Bronchial epithelial cell (primary cell): Measurements from ENCODE around the gene TRUB2. TPM values are rescaled to one million over a fixed set of nuclear protein-coding genes. Genes with fewer than 3 reads are reported as not detected.

Experiments
- DNase-seq: peaks from one replicate; pipeline ENCODE4 v3.0.0-alpha.2; 2010; ENCODE audit warnings: low read depth
- FAIRE-seq: peaks from 2 replicates; lab custom pipeline; 2011; peaks lifted over from hg19 to GRCh38; lab: Jason Lieb, UNC
- H3K27me3 ChIP-seq: 2 replicates; pipeline ENCODE4 v1.5.1; 2011; ENCODE audit warnings: low read length; ENCODE audit not compliant: control insufficient read depth, insufficient read depth
- H3K36me3 ChIP-seq: 2 replicates; pipeline ENCODE4 v1.5.1; 2011; ENCODE audit warnings: low read length; ENCODE audit not compliant: control insufficient read depth, insufficient read depth
- H3K4me3 ChIP-seq: 2 replicates; pipeline ENCODE4 v1.5.1; 2011; ENCODE audit warnings: mild to moderate bottlenecking, low read depth, low read length, control low read depth
- total RNA-seq: library from RNA; depleted of rRNA; stranded (reverse); fragments of >200 nt; gene quantifications from 2 replicates; pipeline ENCODE4 v1.2.1, GENCODE V29; 2014
- TF ChIP-seq, protein P1 (sequence below): IDR thresholded peaks from 2 replicates; pipeline ENCODE4 v1.5.1; 2011; ENCODE audit warnings: mild to moderate bottlenecking, moderate library complexity, low read length, control low read depth, inconsistent platforms; ENCODE audit not compliant: insufficient read depth, severe bottlenecking

TRUB2 gene
- total RNA-seq, 1 donor from 2014 or later, result 19.2 TPM

DNA sequence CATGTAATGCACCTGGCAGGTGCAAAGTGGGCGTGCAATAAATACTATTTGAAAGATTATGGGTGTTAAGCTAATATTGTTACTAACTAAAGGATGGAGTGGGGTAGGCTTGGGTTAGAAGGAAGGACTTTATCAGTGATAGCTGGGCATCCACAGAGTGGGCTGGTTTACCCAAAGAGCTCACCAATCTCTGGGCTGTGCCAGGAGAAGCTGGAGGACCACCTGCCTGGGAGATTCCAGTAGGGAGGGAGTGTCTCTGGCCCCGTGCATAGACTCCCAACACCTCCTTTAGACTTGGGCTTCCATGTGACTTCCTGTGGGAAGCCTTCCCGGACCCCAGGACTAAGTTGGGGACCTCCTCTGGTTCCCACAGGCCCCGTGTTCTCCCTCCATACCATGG is 43.3 kb upstream of the TRUB2 start:
- H3K4me3 ChIP-seq, result no peak overlapping the region
- FAIRE-seq (no peak), DNase-seq (no peak)
- TF ChIP-seq, protein P1, sequence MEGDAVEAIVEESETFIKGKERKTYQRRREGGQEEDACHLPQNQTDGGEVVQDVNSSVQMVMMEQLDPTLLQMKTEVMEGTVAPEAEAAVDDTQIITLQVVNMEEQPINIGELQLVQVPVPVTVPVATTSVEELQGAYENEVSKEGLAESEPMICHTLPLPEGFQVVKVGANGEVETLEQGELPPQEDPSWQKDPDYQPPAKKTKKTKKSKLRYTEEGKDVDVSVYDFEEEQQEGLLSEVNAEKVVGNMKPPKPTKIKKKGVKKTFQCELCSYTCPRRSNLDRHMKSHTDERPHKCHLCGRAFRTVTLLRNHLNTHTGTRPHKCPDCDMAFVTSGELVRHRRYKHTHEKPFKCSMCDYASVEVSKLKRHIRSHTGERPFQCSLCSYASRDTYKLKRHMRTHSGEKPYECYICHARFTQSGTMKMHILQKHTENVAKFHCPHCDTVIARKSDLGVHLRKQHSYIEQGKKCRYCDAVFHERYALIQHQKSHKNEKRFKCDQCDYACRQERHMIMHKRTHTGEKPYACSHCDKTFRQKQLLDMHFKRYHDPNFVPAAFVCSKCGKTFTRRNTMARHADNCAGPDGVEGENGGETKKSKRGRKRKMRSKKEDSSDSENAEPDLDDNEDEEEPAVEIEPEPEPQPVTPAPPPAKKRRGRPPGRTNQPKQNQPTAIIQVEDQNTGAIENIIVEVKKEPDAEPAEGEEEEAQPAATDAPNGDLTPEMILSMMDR, result no peak
- H3K27me3 ChIP-seq, result no peaks in the 10 kb centered on the region
- no peaks in the 10 kb centered on the region for H3K36me3 ChIP-seq

DNA sequence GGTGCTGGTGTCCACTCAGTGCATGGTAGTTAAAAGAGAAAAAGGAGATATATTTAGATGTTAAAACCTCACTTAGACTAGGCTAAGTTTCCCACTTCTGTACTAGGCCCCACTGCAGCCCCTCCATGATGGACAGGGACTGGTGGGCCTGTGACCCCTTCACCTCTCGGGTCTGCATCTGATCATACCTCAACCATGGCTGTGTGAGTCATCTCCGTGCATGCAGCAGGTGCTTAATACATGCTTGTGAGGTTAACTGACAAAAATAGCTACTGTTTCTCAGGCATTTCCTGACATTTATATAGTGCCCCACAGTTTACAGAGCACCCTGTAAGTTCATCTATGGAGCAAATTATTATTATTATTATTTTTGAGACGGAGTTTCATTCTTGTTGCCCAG is 40.5 kb upstream of the TRUB2 start:
- FAIRE-seq (no peak), DNase-seq (no peak)
- TF ChIP-seq, protein P1, result no peak
- no peak overlapping the region for H3K4me3 ChIP-seq
- H3K27me3 ChIP-seq, result no peaks in the 10 kb centered on the region
- H3K36me3 ChIP-seq, result peaks cover 3% of the 10 kb centered on the region

DNA sequence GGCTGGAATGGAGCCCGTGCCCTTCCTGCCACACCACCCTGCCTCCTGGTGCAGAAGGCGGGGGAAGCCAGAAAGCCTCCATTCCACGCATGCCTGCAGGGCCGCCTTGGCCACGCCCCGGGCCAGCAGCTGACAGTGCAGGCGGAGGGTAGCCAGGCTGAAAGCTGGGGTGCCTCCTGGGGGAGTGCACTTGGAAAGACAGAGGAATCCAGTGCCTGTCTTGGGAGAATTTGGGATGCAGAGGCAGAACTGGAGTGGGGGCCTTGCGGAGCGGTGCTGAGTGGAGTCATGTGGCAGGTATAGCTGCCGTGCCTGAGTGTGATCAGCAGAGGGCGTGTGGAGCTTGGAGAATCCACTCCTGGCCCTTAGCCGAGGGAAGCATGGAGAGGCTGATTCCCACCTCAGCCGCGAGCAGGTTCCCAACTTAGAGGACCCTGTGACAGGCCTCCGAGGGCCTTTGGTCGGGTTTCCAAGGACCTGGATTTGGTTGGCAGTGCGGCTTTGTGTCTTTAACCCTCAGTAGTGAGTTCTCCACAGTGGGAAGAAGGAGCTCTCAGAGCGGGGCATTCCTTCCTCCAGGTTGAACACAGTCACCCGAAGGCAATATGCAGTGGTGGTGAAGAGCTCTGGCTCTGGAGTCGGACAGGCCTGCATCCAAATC is 39.9 kb upstream of the TRUB2 start:
- TF ChIP-seq, protein P1, result peak; percentile 93
- Histone ChIP-seq H3K4me3 (peak overlapping the region; percentile 34), H3K27me3 (no peaks in the 10 kb centered on the region), H3K36me3 (peaks cover 6% of the 10 kb centered on the region)
- DNase-seq, result peak; percentile 69
- no peak for FAIRE-seq

DNA sequence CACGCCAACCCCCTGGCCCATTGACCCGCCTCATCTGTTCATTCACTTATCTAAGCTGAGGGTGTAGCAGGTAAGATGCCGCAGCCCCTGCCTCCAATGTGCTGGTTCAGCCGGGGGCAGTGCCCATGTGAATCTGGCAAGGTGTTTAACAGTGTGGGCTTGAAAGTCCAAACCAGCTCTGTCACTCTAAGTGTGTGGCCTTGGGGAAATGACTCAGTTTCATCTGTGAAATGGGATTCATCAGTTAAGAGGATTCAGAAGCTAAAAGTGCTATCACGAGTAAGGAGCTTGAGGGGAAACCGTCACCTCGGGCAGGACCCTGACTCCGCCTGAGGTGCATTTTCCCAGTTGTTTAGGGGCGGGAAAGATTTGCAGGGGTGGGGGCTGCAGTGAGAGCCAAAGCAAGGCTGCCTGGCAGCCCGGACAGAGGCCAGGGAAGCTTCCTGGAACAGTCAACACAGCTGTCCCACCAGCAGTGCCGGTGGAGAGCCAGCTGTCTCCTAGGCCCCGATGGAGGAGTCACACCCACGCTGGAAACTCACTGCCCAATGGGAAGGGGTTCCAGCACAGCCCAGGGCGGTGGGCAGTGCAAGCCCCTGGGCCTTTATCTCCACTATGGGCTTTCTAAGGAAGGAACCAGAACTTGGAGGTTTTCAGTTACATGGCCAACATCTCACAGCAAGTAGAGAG is 39.2 kb upstream of the TRUB2 start:
- Histone ChIP-seq H3K36me3 (peaks cover 6% of the 10 kb centered on the region), H3K27me3 (no peaks in the 10 kb centered on the region), H3K4me3 (no peak overlapping the region)
- FAIRE-seq, result no peak
- DNase-seq, result no peak
- TF ChIP-seq, protein P1, result no peak

DNA sequence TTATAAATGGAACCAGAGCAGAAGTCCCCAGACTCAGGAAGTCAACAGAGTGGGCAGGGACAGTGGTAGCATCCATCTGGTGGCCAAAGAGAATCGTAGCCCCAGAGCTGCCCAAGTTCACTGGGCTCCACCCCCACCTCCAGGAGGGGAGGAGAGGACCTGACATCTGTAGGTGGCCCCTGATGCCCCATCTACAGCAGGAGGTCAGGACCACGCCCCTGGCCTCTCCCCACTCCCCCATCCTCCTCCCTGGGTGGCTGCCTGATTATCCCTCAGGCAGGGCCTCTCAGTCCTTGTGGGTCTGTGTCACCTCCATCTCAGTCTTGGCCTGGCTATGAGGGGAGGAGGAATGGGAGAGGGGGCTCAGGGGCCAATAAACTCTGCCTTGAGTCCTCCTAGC is 38.6 kb upstream of the TRUB2 start:
- DNase-seq (no peak), FAIRE-seq (no peak)
- Histone ChIP-seq H3K36me3 (peaks cover 8% of the 10 kb centered on the region), H3K4me3 (no peak overlapping the region), H3K27me3 (no peaks in the 10 kb centered on the region)
- TF ChIP-seq, protein P1, result no peak

DNA sequence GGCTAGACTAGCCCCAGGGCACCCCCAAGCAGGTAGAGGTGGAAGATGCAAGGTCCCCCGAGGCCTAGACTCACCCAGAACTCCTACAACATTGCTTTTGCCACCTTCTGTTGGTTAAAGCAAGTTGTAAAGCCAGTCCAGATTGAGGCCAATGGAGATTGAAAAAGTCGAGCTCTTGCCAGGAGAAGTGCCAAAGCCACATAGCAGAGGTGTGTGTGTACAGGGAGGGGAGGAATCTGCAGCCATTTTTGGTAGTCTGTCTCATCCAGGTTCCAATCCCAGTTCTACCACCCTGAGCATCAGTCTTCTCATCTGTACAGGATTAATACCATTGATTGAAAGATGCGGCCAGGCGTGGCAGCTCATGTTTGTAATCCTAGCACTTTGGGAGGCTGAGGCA is 36.6 kb upstream of the TRUB2 start:
- DNase-seq (no peak), FAIRE-seq (no peak)
- TF ChIP-seq, protein P1, result no peak
- Histone ChIP-seq H3K36me3 (peaks cover 19% of the 10 kb centered on the region), H3K27me3 (no peaks in the 10 kb centered on the region), H3K4me3 (no peak overlapping the region)
